Activated CD8-positive, alpha-beta memory T cell treated with anti-CD3 and anti-CD28 coated beads for 36 hours (primary cell): ENCODE measurements around the gene ESPNL. TPM values are rescaled to one million over a fixed set of nuclear protein-coding genes. Genes with fewer than 3 reads are reported as not detected.

Experiments used
- CTCF ChIA-PET: fragments of 350-600 bp; sonication (Branson Sonifier 250); formaldehyde crosslinking; loops from one replicate; lab custom pipeline; 2021; ENCODE audit warnings: antibody characterized with exemption; lab: Charles Lee
- POLR2A ChIA-PET: fragments of 350-600 bp; sonication (Branson Sonifier 250); formaldehyde crosslinking; loops from one replicate; lab custom pipeline; 2021; ENCODE audit warnings: antibody characterized with exemption; lab: Charles Lee
- total RNA-seq, 2 experiments: library from RNA; stranded (reverse); gene quantifications; one replicate each; pipeline ENCODE4 v1.2.3, GENCODE V29; 2021

The ESPNL gene
- total RNA-seq, 2 experiments from 2014 or later = 0.04 TPM

DNA sequence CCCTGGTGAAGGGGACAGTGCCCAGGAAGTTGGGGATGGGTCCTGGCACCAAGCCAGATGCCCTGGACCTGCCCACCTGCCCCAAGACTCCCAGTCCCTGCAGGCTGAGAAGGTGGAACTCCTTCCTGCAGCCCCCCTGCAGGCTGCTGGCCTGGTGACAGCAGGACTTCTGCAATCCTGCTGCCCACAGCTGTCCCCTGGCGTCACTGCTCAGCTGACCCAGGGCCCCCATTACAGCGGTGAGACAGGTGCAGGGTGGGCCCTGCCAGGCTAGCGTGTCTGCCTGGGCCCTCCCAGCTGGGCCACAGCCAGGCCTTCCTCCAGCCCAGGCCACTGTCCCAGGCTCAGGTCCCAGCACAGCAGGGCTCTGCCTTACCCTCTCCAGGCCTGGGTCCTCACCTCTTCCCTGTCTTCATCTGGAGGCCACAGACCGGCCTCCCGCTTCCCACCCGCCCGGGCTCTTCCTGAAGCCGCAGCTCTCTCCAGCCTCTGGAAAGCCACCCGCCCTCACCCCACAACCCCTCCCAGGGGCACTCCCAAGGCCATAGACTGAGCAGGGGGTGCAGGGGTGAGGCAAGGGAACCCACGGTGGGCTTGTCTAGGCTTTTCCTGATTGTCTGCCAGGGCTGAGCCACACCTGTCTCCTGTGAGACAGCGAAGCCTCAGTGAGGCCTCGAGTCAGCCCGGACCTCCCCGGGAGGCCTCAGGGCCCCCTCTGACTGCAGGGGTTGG, 49.9 kb downstream of the ESPNL start:
- POLR2A ChIA-PET = no interaction called here
- CTCF ChIA-PET = no interaction called here

DNA sequence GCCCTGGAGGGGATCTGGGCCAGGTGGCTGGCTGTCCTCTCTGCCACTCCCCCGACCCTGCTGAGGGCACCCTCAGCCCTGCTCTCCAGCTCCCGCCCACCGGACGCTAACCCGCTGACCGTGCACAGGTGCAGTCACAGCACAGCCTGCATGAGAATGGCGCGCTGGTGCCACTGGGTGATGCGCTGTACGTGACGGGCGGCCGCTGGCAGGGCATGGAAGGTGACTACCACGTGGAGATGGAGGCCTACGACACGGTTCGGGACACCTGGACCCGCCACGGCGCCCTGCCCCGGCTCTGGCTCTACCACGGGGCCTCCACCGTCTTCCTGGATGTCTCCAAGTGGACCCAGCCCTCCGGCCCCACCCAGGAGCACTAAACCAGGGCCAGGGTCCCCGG, 50.5 kb downstream of the ESPNL start:
- CTCF ChIA-PET = no interaction called here
- POLR2A ChIA-PET = no interaction called here

DNA sequence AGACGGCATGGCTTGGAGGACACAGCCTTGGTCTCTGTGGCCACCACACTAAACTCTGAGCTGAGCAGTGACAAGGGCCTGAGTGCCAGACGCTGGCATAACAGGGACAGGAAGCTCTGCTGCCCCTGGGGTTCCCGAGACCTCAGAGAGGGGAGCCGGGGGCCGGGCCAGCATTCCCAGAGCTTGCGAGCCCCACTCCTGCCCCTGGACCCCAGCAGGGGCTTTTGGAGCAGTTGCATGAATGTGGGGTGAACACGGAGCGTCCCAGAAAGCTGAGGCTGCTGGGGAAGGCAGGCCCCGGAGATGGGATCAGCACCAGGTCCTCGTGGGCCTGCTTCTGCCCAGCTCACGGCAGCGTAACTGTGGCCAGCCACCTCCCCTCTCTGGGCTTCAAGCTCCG, 51.1 kb downstream of the ESPNL start:
- ChIA-PET CTCF (no interaction called here), POLR2A (no interaction called here)

DNA sequence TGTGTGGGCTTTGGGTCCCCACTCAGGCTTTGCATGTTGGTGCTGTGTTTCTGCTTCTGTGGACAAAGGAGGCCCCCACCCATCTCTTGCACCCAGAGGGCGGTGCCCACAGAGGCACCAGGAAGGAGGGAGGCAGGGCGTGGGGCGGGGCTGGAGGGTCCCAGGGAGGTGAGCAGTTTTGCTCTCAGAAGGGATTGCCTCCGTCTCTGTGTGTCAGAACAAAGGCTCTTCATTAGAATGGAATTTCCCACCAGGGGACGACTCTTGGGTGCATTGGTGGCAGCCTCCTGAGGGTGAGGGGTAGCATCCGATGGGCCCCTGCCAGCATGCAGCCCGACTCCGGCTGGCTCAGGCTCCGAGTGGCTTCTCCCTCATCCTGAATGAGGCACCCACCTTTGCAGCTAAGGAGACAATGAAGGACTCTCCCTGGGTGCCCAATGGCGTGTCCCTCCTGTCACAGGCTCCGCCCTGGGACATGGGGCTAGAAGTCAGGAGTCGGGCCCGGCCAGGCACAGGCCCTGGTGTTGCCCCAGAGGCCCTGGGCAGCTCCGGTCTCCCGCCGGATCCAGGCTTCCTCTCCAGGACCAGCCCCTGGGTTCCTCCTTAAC, 51.6 kb downstream of the ESPNL start:
- ChIA-PET POLR2A (interaction anchor here (0.6 kb wide), 1 partner anchor 170 kb away, joined by 11 read pairs; no protein-coding TSS in a partner anchor), CTCF (interaction anchor here (0.6 kb wide), 1 partner anchor 684 kb away, joined by 3 read pairs; no protein-coding TSS in a partner anchor)

DNA sequence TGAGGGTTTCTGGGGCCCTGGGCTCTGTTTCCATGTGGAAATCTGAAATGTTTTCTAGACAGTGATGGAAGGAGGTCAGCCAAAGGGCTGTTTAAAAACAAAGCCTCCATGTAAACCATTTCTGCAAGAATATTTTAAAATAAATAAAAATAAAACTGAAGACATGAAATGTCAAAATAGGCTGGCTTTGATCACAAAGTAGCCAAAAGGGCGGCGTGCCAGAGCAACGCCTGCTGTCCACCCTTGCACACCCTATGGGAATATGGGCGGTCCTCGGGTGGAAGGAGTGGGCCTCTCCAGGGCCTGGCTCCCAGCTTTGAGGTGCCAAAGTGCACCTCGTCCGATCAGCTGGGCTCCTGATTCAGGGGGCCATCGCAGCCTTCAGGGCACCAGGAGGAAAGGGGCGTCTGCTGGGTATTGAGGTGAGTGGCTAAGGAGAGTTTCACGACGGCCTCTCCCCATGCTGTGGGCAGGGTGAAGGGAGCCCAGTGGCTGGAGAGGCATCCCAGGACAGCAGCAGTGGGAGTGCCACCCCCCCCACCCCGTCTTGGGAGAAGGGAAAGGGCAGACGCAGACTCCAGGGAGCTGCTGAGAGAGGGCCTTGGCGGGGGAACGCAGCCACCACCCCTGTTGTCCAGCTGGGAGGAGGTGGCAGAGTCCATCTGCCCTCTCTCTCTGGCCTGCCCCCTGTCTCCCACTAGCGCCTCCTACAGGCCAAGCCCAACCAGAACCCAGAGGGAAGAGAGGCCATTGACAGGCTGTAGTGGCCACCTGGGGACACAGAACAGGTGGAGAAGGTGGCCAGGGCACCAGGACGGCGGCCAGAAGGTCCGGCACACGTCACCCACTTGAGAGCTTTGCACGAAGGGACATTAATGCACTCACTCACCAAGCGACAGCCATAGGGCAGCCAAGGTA, 52.9 kb downstream of the ESPNL start:
- ChIA-PET CTCF (no interaction called here), POLR2A (no interaction called here)

DNA sequence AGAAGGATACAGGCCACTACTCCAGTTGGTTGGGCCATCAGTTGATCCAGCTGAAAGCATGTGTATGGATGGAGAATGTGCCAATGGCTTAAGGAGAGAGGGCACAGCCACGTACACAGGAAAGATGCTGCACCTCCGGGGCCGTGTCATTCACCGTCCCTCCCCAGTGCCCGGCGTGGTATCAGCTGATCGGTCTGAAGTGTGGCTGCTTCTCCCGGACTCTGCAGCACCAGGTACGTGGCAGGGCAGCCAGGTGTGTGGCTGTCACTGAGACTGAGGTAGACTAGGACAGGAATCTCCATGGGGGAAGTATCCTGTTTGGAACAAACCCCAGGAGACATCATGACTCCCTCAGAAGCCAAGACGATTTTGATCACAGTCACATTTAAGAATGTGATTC, 54.4 kb downstream of the ESPNL start:
- ChIA-PET CTCF (no interaction called here), POLR2A (no interaction called here)

DNA sequence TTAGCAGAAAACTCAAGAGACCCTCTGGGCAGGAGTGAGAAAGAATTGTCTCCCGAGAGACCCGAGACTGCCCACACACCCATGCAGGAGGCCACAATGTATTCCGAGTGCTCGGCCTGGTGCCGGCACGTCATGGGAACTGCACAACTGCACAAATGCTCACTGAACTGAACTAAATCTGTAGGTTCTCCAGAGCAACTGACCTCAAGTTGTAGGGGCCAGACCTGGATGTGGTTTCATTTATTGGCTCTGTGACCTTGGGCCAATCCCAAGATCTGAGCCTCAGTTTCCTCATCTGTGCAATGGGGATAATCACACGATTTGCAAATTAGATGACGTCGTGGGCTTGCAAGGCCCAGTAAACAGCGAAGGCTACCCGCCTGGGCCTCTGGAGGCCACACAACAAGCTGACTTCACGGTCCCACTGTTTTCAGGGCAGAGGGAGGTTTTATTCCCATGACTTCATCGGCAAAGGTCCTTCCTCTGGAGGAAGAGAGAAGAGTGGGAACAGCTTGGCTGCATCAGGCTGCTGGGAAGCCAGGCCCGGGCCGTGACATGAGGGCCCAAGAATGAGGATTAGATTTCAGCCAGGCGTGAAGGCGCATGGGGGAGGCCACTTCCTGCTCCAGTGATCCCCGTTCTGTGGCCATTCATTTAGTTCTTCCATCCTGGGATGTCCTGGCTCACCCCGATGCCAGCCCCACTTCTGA, 55.1 kb downstream of the ESPNL start:
- CTCF ChIA-PET = no interaction called here
- POLR2A ChIA-PET = no interaction called here

DNA sequence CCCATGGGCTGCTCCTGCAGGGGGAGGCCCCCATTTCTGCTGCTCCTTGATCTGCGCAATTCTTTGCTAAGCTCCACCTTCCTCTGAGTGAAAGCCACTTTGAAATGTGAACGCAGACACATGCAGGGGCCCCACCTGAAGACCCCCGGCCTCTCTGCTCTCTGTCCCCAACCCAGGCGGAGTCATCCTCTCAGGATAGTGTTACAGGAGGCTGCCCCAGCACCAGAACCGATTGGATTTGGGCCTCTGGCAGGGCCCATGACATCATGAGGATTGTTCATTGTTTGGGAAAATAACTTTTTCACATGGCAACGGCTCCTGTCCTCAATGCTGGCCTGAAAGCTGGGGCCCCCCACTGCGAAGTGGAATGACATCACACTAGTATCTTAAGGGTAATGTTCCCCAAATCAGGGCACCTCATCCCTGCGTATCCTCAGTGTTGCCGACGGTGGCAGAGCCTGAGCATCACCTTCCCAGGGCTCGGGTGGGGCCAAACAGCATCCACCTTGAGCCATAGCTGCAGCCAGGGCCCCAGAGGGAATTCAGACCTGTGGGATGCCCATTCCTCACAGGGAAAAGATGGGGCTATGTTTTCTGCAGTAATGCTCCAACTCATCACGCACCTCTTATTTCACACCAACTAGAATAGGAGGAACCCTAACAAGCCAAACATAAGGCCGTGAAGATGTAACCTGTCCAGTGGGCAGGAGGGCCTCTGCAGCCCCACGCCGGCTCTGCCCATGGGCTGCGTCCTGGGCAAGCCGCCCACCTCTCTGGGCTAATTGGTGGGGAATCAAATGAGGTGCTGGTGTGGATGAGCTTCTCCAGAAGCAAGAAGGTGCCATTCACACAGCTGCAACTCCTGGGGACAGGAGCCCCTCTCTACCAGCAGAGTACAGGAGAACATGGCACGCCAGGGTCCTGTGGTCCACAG, 55.9 kb downstream of the ESPNL start:
- ChIA-PET CTCF (no interaction called here), POLR2A (no interaction called here)

DNA sequence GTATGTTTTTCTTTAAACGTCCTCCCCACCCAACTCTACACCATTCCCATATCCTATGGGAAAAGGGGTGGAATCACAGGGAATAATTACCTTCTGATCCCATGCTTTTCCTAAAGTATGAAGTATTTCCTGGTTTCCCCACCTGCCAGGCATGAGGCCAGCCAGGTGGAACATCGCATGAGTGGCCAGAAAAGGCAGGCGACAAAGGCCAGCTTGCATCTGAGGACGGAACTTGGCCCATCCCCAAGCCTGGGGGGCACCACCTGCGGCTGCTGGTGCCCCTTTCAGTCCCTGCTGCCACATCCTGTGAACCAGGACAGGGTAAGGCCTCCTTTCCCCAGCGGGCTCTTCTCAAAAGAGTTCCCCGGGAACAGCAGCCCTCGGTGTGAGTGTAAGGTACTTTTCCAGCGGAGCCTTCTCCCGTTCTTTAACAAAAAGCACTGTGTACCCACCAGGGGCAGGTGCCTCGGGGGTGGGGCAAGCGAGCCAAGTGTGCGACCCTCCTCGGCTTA, 57.4 kb downstream of the ESPNL start:
- ChIA-PET CTCF (no interaction called here), POLR2A (no interaction called here)

DNA sequence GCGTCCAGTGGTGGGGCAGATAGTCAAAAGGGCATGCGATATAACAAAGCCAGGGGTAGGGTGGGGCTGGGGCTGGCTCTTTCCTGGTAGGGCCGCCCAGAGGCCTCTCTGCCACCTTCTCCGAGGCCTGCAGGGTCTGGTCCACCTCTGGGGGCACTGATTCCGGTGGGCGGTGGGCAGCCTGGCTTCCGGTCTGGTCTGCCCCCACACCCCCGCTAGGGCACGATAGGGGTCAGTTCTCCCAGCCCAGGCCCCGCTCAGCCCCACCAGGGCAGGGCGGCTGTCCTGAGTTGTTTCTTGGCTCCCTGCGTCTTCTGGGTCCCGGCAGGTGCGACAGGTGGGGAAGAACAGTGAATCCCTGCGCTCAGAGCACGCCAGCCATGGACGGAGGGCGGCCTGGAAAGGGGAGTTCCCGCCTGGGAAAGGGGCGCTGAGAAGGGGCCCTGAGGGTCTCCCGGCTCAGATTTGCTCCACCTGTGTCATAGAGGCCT, 57.9 kb downstream of the ESPNL start:
- CTCF ChIA-PET = no interaction called here
- POLR2A ChIA-PET = no interaction called here

DNA sequence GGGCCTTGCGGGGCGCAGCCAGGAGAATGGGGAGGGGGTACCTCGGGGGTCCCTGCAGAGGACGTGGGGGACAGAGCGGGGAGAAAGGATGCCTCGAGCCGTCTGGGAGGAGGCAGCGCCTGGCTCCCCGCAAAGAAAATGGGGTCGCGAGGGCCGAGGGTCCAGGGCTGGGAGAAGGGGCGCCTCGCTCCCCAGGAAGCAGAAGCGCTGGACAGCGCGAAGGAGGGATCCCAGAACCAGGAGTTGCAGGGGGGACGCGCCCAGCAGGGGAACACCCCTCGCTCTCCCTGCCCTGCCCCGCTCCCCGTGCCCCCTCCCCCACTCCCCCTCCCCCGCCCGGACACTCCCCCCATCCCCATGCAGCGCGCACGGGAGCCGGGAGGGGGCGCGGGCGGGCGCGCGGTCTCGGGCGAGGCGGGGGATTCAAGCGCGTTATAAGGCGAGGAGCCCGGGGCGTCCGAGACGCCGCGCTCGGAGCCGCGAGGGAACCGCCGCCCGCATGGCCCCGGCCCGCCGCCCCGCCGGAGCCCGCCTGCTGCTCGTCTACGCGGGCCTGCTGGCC, 58.5 kb downstream of the ESPNL start, which contains the start of gene ERFE:
Gene ERFE, plus strand, starts transcription at position 462 of the 562 bp plus-strand sequence. Its CDS starts 38 bp downstream, at position 500.
- CTCF ChIA-PET = no interaction called here
- POLR2A ChIA-PET = no interaction called here

DNA sequence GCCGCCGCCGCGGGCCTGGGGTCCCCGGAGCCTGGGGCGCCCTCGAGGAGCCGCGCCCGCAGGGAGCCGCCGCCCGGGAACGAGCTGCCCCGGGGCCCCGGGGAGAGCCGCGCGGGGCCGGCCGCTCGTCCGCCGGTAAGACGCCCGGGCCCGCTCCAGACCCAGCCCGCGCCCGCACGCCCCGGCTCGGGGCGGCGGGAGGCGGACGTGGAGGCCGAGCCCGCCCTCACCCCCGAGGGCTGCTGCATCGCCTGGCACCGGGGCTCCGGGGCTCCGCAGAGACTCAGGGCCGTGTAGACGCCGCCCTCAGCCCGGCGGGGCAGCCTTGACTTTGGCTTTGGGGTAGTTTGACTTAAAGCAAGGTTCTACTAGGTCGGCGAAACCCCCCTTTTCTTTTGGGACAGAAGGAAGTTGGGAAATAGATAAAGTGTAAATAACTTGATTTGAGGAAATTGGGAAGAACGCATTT, 59.0 kb downstream of the ESPNL start:
- ChIA-PET CTCF (no interaction called here), POLR2A (no interaction called here)

DNA sequence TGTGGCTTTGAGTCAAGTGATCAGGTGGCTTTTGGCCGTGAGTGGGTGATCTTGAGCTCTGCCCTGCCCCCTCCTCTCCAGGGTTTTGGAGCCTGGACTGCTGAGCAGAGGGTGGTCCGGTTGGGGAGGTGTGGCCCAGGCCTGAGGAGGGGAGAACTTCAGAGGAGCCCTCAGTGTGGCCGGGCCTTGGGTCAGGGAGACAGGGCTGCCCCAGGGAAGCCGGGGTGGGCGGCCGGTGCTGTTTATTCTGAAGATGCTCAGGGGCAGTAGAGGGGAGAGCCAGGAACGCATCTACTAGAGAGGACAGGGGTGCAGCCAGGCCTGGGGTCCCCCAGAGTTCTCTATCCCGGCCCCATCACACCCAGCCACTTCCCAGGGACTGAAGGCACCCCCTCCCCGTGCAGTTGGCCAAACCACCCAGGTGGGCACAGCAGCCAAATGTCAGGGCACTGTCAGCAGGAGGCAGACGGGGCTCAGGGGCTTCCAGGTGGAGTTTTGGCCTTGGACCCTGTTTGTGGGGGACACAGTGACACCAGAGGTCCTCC, 59.6 kb downstream of the ESPNL start:
- ChIA-PET POLR2A (no interaction called here), CTCF (no interaction called here)

DNA sequence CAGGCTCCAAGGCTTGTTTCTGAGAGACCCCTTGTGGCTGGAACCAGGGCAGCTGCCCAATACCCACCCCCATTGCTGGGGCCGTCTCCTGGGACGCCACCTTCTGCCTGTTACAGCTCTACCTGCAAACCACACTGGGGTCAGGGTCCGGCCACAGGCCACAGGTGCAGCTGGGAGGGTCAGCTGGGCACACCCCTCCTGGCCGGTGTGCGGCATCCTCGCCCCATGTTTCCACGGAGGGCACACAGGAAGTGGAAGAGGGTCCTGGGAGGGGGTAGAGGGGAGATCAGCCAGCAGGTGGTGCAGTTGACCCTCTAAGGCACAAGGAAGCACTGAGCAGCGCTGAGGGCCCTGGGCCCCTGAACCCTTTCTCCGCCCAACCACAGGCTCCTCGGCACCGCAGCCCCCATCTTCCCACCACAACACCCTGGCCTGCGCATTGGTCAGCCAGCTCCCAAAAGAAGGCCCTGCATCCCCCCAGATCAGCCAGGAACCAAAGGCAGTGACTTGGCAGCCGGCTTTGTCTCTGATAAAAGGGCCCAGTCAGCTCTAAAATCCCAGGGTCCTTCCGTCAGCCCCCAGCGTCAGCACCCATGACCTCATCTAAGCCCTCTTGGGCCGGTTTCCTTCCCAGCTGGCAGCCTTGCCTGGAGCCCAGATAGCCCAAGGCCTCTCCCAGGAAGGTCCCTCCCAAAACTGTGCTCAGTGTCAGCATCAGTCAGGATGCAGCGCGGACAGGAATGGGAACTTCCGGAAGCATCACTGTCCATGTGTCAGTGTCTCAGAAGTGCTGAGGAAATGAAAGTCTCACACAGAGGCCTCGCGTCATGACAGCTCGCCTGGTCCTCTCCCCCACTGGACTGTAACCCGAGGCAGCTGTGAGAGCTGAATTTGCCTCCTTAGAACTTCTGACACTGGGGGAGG, 60.3 kb downstream of the ESPNL start:
- ChIA-PET POLR2A (no interaction called here), CTCF (interaction anchor here (1.2 kb wide), 1 partner anchor 103 kb away, joined by 5 read pairs; no protein-coding TSS in a partner anchor)

DNA sequence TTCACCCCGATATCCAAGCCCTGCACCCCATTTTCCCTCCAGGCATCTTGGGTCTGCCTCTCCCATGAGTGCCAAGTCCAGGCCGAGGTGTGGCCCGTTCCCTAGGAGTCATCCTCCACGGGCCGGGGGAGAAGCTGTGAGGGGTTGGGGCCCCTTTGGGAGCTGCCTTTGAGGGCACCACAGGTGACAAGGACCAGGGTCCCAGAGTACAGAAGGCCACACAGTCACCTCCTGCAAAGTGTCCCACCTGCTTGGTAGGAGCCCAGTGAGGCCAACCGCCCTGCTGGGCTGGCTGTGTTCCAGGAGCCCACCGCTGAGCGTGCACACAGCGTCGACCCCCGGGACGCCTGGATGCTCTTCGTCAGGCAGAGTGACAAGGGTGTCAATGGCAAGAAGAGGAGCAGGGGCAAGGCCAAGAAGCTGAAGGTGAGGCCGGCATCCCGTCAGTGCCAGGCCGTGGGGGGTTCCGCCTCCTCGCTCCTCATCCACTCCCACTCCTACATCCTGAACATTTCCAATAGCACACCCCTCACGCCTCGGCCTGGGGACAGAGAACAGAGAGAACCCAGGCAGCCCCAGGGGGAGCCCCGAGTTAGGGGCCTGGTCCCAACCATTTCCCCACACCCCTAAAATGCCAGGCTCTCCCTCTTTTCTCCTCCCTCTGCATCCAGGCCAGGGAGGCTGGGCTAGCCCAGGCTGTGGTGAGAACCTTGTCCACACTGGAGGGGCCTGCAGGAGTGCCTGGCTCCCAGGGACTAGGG, 61.3 kb downstream of the ESPNL start:
- CTCF ChIA-PET = interaction anchor here (1.2 kb wide), 1 partner anchor 102 kb away, joined by 5 read pairs; no protein-coding TSS in a partner anchor
- POLR2A ChIA-PET = no interaction called here
